Right ventricle myocardium superior (tissue), 1 donor: Measurements from ENCODE around the gene MYT1. TPM values are rescaled to one million over a fixed set of nuclear protein-coding genes. Genes with fewer than 3 reads are reported as not detected.
A peak's percentile ranks its signal among the peaks of the same experiment; 100 is the strongest.

ENCODE experiments used
- ATAC-seq: fragments of 200-7000 bp; cut with Tn5 transposase; one replicate; pipeline ENCODE4 v1.9.1; 2020; ENCODE audit warnings: mild to moderate bottlenecking; ENCODE audit not compliant: poor library complexity
- DNase-seq: peaks from one replicate; pipeline ENCODE4 v3.0.0-alpha.2; 2020
- intact Hi-C: fragments of 100-400 bp; cut with DNase I; formaldehyde crosslinking; loops from one replicate; pipeline ENCODE4 v1.11.2; 2022
- total RNA-seq: library from RNA; stranded (reverse); fragmentation: NEBNext Ultra II Directional; extraction: Animal tissue kit (Norgen Biotek cat#: 25700); gene quantifications from one replicate; pipeline ENCODE4 v1.2.1, GENCODE V29; 2021
- donor health status: DM: no; HTN: yes; CAD: no; lungs with severe emphysema.

Gene MYT1
- total RNA-seq, 1 donor from 2014 or later = 0.40 TPM

DNA sequence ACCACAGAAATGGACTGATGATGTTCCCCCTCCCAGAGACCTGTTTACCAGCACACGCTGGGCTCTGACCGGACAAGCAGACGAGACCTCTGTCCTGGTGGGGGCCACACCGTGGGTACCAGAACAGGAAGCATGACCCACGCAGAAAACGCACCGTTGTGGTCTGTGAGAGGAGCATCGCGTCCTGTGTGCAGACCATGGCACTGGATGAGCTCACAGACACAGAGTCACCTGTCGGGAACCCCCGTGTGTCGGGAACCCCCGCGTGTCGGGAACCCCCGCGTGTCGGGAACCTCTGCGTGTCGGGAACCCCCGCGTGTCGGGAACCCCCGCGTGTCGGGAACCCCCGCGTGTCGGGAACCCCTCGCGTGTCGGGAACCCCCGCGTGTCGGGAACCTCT lies 37.4 kb downstream of the MYT1 start:
- intact Hi-C loops = no loop called here
- no peak for ATAC-seq
- no peak for DNase-seq

DNA sequence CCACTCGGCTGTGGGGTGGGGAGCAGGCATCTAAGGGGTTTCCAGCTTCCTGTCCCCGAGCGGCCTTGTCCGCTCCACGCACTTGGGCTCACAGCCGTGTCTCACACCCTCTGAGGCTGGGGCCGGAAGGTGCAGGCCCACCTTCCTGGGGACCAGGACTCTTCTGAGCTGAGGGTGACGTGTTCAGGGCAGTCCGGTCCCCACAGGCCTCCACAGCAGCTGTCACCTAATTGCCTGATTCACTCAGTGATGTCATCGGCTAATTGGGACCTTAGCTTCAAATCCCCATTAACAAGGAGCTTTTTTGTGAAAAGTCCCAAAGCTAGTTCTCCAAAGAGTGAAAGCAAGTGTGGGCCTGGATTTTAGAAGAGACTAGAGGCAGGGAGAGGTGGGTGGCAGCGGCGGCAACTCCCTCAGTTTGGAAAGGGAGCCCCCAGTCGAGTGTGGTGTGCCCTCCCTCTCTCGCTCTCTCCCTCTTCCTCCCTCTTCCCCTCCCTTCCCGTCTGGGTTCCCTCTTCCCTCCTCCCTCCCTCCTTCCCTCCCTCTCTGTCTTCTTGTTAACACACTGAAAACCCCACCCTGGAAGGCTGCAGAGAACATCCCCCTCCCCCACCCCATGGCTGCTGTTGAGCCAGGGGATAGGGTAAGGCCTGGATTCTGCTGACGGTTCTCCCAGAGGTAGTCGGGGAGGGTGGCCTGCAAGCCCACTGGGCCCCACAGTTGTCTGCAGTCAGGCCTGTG lies 39.0 kb downstream of the MYT1 start:
- DNase-seq (no peak), ATAC-seq (no peak)
- intact Hi-C loops = no loop called here

DNA sequence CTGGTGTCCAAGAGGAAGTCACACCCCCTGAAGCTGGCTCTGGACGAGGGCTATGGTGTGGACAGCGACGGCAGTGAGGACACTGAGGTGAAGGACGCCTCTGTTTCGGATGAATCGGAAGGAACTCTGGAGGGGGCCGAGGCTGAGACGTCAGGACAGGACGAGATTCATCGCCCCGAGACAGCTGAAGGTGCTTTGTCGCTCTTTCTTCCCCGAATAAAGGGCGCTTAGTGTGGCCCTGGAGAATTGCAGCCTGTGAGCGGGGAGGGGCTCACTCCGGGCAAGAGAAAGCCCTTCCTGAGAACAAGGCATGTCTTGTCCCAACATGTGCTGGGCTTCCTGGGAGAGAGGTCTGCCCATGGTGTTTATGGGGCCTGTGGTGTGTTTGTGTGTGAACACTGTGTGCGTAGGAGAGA lies 41.4 kb downstream of the MYT1 start:
- DNase-seq (no peak), ATAC-seq (no peak)
- intact Hi-C loops = no loop called here

GRCh38 chr20:64206614-64207013 lies 42.4 kb downstream of the MYT1 start:
- ATAC-seq (no peak), DNase-seq (no peak)
- intact Hi-C loops = no loop called here

DNA sequence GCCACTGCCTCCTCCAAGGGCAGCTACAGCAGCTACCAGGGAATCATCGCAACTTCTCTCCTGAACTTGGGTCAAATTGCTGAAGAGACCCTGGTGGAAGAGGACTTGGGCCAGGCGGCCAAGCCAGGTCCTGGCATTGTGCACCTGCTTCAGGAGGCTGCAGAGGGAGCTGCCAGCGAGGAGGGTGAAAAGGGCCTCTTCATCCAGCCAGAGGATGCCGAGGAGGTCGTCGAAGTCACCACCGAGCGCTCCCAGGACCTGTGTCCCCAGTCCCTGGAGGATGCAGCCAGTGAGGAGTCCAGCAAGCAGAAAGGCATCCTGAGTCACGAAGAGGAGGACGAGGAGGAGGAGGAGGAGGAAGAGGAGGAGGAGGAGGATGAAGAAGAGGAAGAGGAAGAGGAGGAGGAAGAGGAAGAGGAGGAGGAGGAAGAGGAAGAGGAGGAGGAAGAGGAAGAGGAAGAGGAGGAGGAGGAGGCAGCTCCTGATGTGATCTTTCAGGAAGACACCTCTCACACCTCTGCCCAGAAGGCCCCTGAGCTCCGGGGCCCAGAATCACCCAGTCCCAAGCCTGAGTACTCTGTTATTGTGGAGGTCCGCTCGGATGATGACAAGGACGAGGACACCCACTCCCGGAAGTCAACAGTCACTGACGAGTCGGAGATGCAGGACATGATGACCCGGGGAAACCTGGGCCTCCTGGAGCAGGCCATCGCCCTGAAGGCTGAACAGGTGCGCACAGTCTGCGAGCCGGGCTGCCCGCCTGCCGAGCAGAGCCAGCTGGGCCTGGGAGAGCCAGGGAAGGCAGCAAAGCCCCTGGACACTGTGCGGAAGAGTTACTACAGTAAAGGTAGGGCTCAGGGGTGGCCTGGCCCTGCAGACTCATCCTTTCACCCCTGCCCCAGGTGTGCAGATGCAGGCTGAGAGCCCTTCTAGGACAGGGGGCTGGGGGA lies 43.7 kb downstream of the MYT1 start:
- intact Hi-C loops = no loop called here
- no peak for DNase-seq
- no peak for ATAC-seq

DNA sequence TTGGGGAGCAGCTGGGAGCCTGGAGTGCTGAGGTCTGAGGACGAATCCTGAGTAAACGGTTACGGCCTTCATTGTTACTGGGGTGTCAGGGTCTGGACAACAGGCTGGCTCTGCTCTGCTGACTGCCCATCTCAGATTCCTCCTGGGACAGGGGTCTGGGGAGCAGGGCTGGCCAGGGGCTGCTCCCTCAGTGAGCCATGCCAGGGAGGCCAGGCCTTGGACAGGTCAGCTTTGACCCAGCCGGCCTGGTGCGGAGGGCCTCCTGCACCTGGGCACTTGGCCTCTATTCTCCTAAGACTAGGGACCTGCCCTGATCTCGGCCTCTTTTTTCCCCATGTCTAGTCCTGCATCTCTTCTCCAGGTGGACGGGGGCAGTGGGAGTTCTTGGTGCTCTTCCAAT lies 44.9 kb downstream of the MYT1 start:
- DNase-seq (no peak), ATAC-seq (no peak)
- intact Hi-C loops = no loop called here

DNA sequence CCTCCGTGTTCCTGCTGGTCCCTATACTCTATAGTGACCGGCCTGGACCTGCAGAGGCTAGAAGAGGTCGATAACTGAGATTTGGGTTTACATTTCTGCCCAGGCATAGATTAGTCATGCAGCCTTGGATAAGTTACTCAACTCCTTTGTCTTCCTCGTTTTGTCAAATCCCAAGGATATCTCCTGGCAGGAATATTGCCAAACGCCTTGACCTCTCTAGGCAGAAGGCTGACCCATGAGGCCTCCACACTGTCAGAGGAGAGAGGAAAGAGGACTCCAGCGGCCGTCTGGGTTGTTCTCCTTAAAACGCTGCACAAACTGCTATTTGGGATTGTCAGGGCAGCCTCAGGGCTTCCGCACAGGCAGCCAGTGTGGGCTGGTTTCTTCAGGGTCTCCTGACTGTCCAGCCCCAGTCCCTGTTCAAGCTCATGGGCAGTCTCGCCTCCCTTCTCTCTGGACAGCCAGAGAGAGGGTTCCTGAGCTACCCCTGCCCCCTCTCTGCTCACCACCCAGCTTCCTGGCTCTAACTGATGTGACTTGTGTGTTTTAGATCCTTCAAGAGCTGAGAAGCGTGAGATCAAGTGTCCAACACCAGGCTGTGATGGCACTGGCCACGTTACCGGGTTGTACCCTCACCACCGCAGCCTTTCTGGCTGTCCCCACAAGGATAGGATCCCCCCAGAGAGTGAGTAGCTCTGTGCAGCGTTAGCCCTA lies 46.6 kb downstream of the MYT1 start:
- DNase-seq (no peak), ATAC-seq (no peak)

GRCh38 chr20:64211874-64212658 lies 47.8 kb downstream of the MYT1 start:
- intact Hi-C loops = no loop called here
- DNase-seq = no peak
- peak; percentile 45 for ATAC-seq

More for the DNA sequence above, 46.6 kb downstream of the MYT1 start:
- intact Hi-C loops = no loop called here

GRCh38 chr20:64212755-64213154 lies 48.5 kb downstream of the MYT1 start:
- peak; percentile 80 for DNase-seq
- peak; percentile 91 for ATAC-seq
- intact Hi-C loops = no loop called here

DNA sequence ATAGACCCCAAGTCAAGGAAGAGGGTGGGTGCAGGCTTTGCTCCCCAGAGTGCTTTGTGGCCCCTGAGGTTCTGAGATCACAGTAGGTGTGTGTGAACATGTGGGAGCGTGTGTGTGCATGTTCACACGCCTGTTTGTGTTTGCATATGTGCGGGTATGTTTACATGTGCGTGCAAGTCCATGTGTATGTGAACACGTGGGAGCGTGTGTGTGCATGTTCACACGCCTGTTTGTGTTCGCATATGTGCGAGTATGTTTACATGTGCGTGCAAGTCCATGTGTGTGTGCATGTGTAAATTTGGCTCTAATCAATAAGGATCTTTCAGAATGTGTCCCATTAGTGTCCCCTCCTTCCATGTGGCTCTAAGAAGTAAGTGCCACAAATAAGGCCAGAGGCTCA lies 49.9 kb downstream of the MYT1 start:
- intact Hi-C loops = no loop called here
- DNase-seq (no peak), ATAC-seq (no peak)

- intact Hi-C loops = no loop called here
- DNase-seq (no peak), ATAC-seq (no peak)
These were observed 50.7 kb downstream of the MYT1 start for GRCh38 chr20:64214952-64215351.

- ATAC-seq = peak; percentile 29
- DNase-seq = no peak
- intact Hi-C loops = no loop called here
These were observed 51.8 kb downstream of the MYT1 start for GRCh38 chr20:64216036-64216435.

DNA sequence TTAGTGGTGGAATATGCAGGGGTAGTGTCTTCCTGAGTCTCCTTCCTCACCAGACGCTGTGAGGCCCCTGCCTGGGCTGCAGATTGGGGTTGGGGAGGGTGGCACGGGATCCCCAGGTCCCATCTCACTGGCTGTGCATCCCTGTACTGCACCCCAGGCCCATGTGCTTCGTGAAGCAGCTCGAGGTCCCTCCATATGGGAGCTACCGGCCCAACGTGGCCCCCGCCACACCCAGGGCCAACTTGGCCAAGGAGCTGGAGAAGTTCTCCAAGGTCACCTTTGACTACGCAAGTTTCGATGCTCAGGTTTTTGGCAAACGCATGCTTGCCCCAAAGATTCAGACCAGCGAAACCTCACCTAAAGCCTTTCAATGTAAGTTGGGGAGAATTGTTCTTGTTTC lies 52.7 kb downstream of the MYT1 start:
- intact Hi-C loops = no loop called here

DNA sequence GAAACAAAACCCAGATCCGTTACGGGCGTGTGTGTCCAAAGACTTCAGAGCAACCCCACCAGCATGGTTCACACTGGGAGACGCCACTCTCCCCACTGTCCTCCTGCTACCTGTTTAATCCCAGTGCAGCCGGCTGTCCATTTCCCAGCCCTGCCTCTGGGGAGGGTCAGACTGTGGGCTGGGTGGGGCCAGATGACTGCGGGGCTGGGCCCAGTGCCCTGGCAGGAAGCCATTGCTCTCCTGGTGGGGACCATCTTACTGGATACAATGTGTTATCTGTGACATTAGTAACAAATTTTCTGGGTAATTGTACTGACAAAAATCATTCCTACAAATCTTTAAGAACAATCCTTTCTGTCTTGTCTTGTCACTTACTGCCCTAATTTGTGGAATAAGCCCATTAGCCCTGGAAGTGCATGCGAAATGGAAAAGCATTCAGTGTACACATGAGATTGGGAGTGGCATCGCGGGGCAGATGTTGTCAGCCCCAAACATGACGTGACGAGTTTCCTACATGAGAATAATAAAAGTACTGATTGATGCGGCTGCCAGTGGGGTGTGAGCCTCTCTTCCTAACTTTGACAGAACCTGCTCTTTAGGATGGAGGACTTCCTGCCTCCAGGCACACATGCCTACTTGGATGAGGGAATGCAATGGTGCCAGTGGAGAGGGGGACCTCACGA lies 53.4 kb downstream of the MYT1 start:
- intact Hi-C loops = no loop called here
- ATAC-seq (no peak), DNase-seq (no peak)

More for the DNA sequence above, 52.7 kb downstream of the MYT1 start:
- ATAC-seq (no peak), DNase-seq (no peak)

DNA sequence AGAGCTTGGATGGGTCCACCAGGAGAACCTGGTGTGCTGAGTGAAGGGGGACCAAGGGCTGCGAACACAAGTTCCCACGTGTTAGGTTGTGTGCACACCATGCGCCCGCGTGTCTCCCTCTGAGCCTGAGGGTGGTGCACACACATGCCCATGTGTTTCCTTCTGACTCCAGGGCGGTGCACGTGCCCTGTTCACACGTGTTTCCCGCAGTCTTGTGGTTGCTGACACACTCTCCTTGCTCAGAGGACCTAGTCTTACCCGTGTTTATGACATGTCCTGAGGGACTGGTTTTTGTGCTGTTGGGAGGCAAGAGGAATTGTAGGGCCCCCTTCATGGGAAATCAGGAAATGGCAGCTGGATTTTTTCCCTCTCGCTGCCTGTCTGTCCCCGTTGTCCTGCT lies 55.0 kb downstream of the MYT1 start:
- intact Hi-C loops = no loop called here
- DNase-seq (no peak), ATAC-seq (no peak)

DNA sequence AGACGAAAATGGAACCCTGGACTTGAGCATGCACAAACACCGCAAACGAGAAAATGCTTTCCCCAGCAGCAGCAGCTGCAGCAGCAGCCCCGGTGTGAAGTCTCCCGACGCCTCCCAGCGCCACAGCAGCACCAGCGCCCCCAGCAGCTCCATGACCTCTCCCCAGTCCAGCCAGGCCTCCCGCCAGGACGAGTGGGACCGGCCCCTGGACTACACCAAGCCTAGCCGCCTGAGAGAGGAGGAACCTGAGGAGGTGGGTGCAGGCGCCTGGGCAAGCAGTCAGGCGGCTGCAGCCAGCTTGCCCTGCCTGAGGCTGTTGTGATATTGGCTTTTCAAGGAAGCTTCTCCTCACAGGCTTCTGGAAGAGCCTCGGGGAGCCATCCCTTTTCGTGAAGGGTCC lies 55.5 kb downstream of the MYT1 start:
- intact Hi-C loops = no loop called here
- no peak for DNase-seq
- ATAC-seq = no peak

- intact Hi-C loops = no loop called here
- DNase-seq (no peak), ATAC-seq (no peak)
These were observed 56.2 kb downstream of the MYT1 start for GRCh38 chr20:64220420-64220819.

DNA sequence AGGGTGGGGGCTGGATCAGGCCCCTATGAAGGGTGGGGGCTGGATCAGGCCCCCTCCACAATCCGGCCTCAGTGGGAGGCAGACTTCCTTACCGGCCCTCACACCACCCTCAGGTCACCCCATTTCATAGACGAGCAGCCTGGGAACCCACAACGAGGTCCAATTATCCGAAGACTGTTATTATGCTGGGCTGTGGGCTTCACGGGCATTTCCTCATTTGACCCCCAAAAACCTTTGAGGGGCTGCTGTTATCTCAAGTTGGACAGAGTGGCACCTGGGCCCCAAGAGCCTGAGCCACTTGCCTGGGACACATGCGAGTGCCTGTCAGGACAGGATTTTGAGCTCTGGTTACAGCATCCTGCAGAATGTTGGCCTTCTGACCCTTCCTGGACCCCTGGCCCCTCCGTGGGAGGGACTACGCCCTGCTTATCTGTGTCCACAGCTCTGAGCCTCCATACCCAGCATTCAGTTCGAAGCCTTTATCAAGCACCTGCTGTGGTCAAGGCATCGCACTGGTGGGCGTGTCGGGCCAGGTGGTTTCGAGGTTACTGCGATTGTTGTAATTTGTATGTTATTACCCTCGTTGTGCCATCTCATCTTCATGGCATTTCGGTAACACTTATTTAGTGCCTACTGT lies 56.8 kb downstream of the MYT1 start:
- no peak for ATAC-seq
- no peak for DNase-seq
- intact Hi-C loops = no loop called here
